DND-41 (cell line): ENCODE measurements around the gene HPRT1.

Source experiments
- ATAC-seq: fragments of 200-7000 bp; cut with Tn5 transposase; 3 replicates; pipeline ENCODE4 v1.9.1; 2021; ENCODE audit warnings: low read depth; ENCODE audit not compliant: insufficient read depth
- DNase-seq: peaks from one replicate; pipeline ENCODE4 v3.0.0-alpha.2; 2020
- H2AFZ ChIP-seq: 2 replicates; pipeline ENCODE4 v1.6.0; 2012; ENCODE audit warnings: low read depth, low read length
- H3K27ac ChIP-seq: 2 replicates; pipeline ENCODE4 v1.5.1; 2012; ENCODE audit warnings: low read length, inconsistent platforms
- H3K27me3 ChIP-seq: fragments of 200-600 bp; sonication (generic); 2 replicates; pipeline ENCODE4 v1.6.0; 2012; ENCODE audit warnings: low read length, mild to moderate bottlenecking, inconsistent platforms; ENCODE audit not compliant: insufficient read depth, poor library complexity
- H3K36me3 ChIP-seq: 2 replicates; pipeline ENCODE4 v1.5.1; 2012; ENCODE audit warnings: low read length, inconsistent platforms; ENCODE audit not compliant: insufficient read depth
- H3K4me1 ChIP-seq: 2 replicates; pipeline ENCODE4 v1.5.1; 2012; ENCODE audit warnings: mild to moderate bottlenecking, low read length; ENCODE audit not compliant: insufficient read depth
- H3K4me2 ChIP-seq: 2 replicates; pipeline ENCODE4 v1.6.0; 2012; ENCODE audit warnings: mild to moderate bottlenecking, moderate library complexity, low read length, inconsistent platforms; ENCODE audit not compliant: insufficient read depth
- H3K4me3 ChIP-seq, 2 experiments: fragments of 200-600 bp in 1 of 2; shearing (Covaris generic) in 1 of 2; 2 replicates each; pipeline ENCODE4 v1.5.1; 2012 to 2016; ENCODE audit warnings: inconsistent platforms in 2 of 2, low read length in 2 of 2, mild to moderate bottlenecking in 2 of 2, low read depth in 1 of 2, moderate library complexity in 1 of 2
- H3K79me2 ChIP-seq: 2 replicates; pipeline ENCODE4 v1.6.0; 2012; ENCODE audit warnings: low read length, inconsistent platforms; ENCODE audit not compliant: insufficient read depth
- H3K9ac ChIP-seq: 2 replicates; pipeline ENCODE4 v1.6.0; 2012; ENCODE audit warnings: low read depth, mild to moderate bottlenecking, inconsistent platforms, low read length, moderate library complexity
- H3K9me3 ChIP-seq: 2 replicates; pipeline ENCODE4 v1.5.1; 2012; ENCODE audit warnings: low read length, moderate library complexity, mild to moderate bottlenecking, inconsistent platforms; ENCODE audit not compliant: insufficient read depth, severe bottlenecking
- H4K20me1 ChIP-seq: 2 replicates; pipeline ENCODE4 v1.6.0; 2012; ENCODE audit warnings: low read length; ENCODE audit not compliant: insufficient read depth
- EZH2 ChIP-seq: IDR thresholded peaks from 3 replicates; pipeline ENCODE4 v1.6.1; 2012; ENCODE audit warnings: borderline replicate concordance, low read depth, mild to moderate bottlenecking, moderate library complexity, low read length, inconsistent platforms; ENCODE audit not compliant: severe bottlenecking
- TF ChIP-seq, protein P1 (sequence below): IDR thresholded peaks from 2 replicates; pipeline ENCODE4 v1.5.1; 2012; ENCODE audit warnings: borderline replicate concordance, low read length, moderate library complexity, mild to moderate bottlenecking; ENCODE audit not compliant: poor library complexity, severe bottlenecking; ENCODE audit errors: extremely low read depth

The HPRT1 gene

DNA sequence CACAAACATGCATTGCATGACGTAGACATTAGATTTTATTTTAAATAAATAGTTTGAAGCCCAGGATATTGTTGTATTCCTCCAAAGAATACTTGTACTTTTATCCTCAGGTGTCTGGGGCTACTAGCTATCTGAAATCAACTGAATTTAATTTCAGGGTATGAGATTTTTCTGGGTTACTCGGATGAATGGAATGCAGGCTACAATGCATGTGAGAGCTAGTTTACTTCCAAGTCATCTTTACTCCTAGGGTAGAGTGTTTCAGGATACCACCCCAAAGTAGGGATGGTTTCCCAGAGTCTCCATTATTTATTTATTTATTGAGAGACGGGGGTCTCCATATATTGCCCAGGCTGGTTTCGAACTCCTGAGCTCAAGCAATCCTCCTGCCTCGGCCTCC, 66.4 kb downstream of the HPRT1 start:
- ATAC-seq (no peak), DNase-seq (no peak)
- Histone ChIP-seq H3K36me3 (no peaks in the 10 kb centered on the region), H3K4me3 (no peak overlapping the region), H3K27ac (no peak overlapping the region), H3K4me2 (no peak overlapping the region), H3K9ac (no peak overlapping the region), H3K79me2 (no peaks in the 10 kb centered on the region), H3K27me3 (no peaks in the 10 kb centered on the region), H3K4me1 (no peaks in the 10 kb centered on the region), H4K20me1 (no peaks in the 10 kb centered on the region), H3K9me3 (no peaks in the 10 kb centered on the region), H2AFZ (no peak overlapping the region)
- TF ChIP-seq, protein P1, sequence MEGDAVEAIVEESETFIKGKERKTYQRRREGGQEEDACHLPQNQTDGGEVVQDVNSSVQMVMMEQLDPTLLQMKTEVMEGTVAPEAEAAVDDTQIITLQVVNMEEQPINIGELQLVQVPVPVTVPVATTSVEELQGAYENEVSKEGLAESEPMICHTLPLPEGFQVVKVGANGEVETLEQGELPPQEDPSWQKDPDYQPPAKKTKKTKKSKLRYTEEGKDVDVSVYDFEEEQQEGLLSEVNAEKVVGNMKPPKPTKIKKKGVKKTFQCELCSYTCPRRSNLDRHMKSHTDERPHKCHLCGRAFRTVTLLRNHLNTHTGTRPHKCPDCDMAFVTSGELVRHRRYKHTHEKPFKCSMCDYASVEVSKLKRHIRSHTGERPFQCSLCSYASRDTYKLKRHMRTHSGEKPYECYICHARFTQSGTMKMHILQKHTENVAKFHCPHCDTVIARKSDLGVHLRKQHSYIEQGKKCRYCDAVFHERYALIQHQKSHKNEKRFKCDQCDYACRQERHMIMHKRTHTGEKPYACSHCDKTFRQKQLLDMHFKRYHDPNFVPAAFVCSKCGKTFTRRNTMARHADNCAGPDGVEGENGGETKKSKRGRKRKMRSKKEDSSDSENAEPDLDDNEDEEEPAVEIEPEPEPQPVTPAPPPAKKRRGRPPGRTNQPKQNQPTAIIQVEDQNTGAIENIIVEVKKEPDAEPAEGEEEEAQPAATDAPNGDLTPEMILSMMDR, result no peak
- no peak for TF ChIP-seq EZH2

DNA sequence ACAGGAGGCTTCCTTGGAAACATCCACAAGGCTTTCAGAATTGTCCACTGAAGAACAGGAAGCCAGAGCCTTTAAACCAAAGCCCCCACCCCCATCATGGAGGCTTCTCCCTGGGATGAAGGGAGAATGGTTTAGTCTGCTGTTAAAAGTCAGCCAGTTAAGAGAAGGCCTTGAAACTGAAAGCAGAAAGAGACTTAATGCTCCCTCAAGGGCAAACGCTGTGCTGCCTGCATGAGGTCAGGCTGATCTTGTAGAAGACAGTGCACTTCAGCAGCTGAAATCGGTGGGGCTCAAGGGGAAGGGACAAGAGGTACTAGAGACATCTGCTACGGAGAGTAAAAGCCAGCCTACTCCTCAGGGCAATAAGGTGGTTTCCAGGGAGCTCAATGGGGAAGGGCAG, 69.0 kb downstream of the HPRT1 start:
- Histone ChIP-seq H3K4me1 (no peaks in the 10 kb centered on the region), H3K27ac (no peak overlapping the region), H3K27me3 (no peaks in the 10 kb centered on the region), H3K4me2 (no peak overlapping the region), H3K9me3 (no peaks in the 10 kb centered on the region), H3K79me2 (no peaks in the 10 kb centered on the region), H3K9ac (no peak overlapping the region), H3K36me3 (no peaks in the 10 kb centered on the region), H4K20me1 (no peaks in the 10 kb centered on the region), H2AFZ (no peak overlapping the region), H3K4me3 (no peak overlapping the region)
- ATAC-seq (peak; percentile 66; the same call in 1 of the 3 replicates), DNase-seq (no peak)
- TF ChIP-seq EZH2, result no peak
- TF ChIP-seq, protein P1, result no peak

DNA sequence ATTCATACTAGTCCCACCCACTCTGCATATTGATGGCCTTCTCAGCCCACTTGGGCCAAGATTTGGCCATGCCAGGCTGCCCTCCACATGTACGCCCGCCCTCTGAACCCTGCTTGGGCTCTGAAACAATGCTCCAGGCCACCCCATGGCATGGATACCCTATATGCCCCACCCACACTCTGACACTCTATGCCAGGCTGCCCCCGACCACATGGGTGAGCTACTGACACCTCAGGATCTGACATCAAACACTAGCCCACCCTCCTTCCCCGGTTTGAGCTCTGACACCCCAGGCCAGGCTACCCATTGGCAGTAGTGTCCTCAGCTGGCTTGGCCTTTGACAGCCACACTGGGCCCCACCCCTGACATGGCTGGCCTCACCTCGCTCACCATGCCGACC, 69.5 kb downstream of the HPRT1 start:
- H3K27me3 ChIP-seq, result no peaks in the 10 kb centered on the region
- H3K4me2 ChIP-seq, result no peak overlapping the region
- ATAC-seq (no peak), DNase-seq (no peak)
- no peaks in the 10 kb centered on the region for H3K79me2 ChIP-seq
- no peak overlapping the region for H3K4me3 ChIP-seq
- TF ChIP-seq, protein P1, result no peak
- no peak for TF ChIP-seq EZH2
- no peak overlapping the region for H3K27ac ChIP-seq
- H3K4me1 ChIP-seq, result no peaks in the 10 kb centered on the region
- no peak overlapping the region for H3K9ac ChIP-seq
- H3K36me3 ChIP-seq, result no peaks in the 10 kb centered on the region
- H3K9me3 ChIP-seq, result no peaks in the 10 kb centered on the region
- no peak overlapping the region for H2AFZ ChIP-seq
- no peaks in the 10 kb centered on the region for H4K20me1 ChIP-seq

- no peak for ATAC-seq
- Histone ChIP-seq H3K27me3 (no peaks in the 10 kb centered on the region), H3K9me3 (no peaks in the 10 kb centered on the region), H3K4me1 (no peaks in the 10 kb centered on the region), H3K36me3 (no peaks in the 10 kb centered on the region), H3K4me3 (no peak overlapping the region), H3K27ac (no peak overlapping the region), H3K4me2 (no peak overlapping the region), H4K20me1 (no peaks in the 10 kb centered on the region), H3K9ac (no peak overlapping the region), H2AFZ (no peak overlapping the region), H3K79me2 (no peaks in the 10 kb centered on the region)
- no peak for DNase-seq
- no peak for TF ChIP-seq EZH2
- TF ChIP-seq, protein P1, result no peak
Measured at GRCh38 chrX:134530845-134531244, 70.9 kb downstream of the HPRT1 start.
